GM21786 (cell line): Measurements from ENCODE around the gene PERM1.
"Not testable (repeated sequence)": the region's sequence is repeated elsewhere in the genome, so short reads cannot be mapped to it uniquely, and the experiment has no call there.

ENCODE experiments used
- ATAC-seq: cut with Tn5 transposase; IDR thresholded peaks from one replicate; pipeline ENCODE4 v1.9.1; 2021; ENCODE audit not compliant: unreplicated experiment

The PERM1 gene

DNA sequence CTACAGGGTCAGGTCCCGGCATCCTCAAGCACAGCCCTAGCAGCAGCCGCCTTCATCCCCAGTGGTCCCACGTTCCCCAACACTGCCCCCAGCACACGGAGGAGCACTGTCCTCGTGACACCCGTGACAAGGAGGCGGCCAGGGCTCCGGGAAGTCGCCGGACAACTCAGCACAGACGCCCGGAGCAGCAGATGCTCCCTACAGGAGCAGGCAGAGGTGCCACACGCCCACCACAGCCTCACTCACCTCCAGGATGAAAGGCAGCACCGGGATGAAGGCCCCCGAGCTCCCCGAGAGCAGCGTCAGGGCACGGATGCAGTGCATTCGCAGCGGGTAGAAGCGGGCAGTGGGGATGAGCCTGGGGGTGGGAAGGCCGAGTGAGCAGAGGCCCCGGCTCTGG is 31.0 kb downstream of the PERM1 start:
- no peak for ATAC-seq

DNA sequence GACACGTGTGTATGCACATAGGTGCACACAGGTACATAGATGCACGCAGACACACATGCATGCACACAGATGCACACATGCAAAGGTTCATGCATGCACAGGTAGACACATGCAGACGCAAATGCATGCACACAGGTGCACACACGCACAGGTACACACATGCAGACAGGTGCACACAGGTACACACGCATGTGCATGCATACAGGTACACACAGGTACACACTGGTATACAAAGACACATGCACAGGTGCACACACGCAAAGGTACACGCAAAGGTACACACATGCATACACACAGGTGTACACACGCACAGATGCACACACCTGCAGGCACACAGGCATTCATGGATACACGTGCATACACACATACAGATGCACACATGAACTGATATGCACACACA is 31.6 kb downstream of the PERM1 start:
- no peak for ATAC-seq

DNA sequence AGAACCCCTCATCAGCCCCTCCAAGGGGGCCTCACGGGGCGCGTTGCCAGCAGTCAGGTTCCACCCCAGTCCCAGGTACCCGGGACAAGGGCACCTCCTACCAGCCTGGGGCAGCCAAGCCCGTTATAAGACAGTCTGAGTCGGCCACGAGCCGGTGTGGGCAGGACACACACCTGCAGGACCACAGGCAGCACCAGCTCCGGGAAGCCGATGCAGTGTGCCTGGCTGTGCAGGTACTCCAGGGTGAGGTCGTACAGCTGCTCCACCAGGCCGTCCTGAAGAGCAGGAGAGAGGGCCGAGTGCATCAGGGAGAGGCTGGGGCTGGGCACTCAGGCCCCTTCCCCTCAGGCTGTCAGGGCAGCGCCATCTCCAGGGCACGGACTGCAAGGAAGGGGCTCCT is 33.9 kb downstream of the PERM1 start:
- ATAC-seq = no peak

DNA sequence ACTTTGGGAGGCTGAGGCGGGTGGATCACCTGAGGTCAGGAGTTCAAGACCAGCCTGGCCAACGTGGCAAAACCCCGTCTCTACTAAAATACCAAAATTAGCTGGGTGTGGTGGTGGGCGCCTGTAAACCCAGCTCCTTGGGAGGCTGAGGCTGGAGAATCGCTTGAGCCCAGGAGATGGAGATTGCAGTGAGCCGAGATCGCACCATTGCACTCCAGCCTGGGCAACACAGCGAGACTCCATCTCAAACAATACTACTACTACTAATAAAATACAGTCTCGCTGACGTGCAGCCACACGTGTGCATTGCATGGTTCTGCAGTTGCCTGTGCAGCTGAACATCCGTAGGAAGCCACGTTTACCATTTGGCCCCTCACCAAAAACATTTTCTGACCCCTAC is 35.1 kb downstream of the PERM1 start:
- not testable (repeated sequence) for ATAC-seq

DNA sequence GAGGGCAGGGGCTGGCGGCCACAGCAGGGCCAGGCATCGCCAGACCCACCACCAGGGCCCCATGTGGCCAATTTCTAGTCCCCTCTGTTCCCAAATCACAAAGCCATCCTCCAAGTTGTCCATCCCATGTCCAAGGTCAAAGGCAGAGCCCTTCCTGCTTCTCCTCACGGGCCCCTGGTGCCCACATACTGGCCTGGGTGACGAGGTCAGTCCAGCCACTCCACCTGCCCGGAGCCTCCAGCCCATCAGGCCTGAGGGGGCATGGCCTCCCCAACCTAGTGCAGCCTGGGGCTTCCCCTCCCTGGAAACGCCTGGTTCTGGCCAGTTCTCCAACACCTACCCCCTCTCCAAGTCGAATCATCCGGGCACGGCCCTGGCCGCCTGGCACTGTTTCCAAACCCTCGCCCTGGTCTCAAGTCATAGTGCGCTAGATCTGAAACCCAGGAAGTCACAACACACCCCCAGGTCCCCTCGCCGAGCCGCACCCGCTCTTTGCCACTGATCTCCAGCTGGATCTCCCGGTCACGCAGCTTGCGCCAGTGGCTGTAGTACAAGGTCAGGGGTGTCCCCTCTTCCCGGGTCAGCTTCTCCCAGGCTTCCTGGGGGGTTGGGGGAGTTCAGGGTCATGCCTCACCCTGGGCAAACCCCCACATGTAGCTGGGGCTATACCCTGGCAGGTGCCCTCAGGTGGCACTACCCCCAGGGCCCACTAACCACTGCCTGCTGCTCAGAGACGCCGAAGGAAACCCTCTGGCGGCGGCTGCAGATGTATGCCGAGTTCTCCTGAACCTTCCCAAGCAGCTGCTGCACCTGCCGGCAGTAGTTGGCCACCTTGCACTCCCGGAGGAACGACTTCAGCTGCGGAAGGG is 36.0 kb downstream of the PERM1 start:
- ATAC-seq = no peak

DNA sequence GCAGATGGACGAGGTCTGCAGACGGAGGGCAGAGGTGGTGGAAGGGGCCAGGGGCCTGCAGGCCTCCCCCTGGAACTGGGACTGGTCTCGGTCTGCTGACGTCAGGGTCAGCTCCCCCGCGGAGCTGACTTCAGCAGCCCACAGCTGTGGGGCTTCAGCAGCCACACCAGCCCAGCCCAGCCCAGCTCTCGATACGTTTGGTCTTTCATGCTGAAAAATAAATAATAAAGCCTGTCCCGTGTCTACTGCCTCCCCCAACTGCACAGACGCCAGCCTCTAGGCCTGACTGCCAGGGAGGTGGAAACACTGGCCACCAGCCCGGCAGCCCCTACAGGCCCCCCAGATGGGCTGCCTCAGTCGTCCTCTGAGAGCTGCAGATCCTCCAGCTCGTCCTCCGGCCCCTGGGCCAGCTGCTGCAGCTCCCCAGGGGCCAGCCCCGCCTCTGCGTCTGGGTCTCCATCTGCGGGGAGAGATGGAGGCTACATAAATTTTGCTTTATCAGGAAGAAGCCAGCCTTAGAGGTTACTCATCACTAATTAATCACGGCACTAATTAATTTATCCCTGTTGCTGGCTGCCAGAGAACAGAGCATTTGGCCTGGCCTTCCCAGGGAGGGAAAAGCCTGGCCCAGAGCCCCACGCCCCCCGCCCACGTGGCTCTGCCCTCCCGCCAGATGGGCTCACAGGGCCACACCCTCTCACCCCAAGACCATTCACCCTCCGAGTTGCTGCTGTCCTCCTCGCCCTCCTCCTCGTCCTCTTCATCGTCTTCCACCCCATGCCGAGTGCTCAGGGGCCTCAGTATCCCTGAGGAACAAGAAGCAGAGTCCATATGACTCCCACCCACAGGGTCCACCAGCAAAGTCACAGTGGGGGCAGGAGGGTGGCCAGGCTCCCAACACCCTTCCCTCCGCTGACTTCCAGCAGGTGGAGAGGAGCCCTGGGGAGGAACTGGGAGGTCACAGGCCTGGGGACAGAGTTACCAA is 37.3 kb downstream of the PERM1 start:
- ATAC-seq = no peak

DNA sequence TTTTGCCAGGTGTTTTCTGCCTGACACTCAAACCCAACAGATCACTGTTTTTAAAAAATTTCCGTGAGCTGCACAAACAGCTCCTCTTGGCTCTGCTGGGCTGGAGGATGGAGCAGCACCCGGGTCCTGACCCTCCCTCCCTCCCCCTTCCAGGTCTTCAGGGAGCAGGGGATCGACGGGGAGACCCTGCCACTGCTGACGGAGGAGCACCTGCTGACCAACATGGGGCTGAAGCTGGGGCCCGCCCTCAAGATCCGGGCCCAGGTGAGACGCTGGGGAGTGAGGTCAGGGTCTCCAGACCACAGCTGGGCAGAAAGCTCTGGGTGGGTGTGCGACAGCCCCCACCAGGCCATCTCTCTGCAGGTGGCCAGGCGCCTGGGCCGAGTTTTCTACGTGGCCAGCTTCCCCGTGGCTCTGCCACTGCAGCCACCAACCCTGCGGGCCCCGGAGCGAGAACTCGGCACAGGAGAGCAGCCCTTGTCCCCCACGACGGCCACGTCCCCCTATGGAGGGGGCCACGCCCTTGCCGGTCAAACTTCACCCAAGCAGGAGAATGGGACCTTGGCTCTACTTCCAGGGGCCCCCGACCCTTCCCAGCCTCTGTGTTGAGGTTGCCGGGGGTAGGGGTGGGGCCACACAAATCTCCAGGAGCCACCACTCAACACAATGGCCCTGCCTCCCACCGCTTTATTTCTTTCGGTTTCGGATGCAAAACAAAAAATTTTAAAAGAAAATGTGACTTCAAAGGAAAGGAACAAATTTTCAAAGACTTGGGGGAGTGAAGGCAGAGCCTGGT is 38.1 kb downstream of the PERM1 start:
- ATAC-seq = no peak

DNA sequence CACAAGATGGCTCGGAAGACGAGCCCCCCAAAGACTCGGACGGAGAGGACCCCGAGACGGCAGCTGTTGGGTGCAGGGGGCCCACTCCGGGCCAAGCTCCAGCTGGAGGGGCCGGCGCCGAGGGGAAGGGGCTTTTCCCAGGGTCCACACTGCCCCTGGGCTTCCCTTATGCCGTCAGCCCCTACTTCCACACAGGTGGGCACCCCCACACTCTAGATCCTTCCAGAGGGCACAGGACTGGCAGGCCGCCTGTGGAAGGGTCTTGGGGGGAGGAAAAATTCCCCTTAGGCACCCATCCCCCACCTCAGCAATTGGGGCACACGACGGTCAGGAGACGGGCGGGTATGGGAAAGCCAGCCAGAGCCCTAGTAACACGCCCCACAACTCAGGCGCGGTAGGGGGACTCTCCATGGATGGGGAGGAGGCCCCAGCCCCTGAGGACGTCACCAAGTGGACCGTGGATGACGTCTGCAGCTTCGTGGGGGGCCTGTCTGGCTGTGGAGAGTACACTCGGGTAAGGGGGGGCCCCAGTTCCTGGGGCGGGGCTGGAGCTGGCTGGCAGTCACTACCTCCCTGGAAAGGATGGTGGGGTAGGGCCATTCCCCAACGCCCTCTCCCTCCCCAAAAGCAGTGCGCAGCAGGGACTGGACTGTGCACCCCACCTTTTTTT is 38.9 kb downstream of the PERM1 start:
- ATAC-seq = no peak

DNA sequence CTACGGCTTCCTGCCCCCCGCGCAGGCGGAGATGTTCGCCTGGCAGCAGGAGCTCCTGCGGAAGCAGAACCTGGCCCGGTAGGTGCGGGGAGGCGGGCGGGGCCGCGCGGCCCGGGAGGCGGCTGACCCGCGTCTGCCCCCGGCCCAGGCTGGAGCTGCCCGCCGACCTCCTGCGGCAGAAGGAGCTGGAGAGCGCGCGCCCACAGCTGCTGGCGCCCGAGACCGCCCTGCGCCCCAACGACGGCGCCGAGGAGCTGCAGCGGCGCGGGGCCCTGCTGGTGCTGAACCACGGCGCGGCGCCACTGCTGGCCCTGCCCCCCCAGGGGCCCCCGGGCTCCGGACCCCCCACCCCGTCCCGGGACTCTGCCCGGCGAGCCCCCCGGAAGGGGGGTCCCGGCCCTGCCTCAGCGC is 39.5 kb downstream of the PERM1 start:
- ATAC-seq = no peak

DNA sequence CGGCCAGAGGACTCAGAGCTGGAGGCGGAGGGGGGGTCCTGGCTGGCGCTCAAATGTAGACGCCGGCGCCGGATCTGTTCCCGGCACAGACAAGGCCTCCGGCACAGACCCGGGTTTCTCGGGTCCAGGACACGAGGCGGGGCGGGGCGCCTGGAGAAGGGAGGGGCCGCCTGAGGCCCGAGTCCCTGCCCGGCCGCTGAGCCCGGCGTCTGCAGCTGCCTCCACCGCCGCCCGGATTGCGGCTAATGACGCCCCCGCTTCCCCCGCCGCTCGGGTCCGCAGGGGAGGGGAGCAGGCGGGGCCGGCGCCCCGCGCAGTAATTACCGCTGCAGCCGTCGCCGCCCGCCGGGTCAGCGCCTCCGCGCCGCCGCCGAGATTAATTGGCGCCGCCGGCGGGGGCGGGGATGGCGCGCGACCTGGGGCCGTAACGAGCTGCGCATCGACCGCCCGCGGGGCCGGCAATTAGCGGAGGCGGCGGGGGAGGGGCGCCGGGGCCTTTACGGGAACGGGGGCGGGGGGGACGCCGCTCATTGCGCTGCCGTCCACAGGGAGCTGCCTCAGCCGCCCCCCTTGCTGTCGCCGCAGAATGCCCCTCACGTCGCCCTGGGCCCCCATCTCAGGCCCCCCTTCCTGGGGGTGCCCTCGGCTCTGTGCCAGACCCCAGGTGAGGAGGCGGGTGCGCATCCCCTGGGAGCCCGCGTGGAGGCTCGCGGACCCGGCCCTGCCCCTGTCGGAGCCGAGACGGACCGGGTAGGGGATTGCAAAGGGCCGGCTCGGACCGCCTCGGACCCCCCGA is 40.1 kb downstream of the PERM1 start:
- ATAC-seq = no peak

DNA sequence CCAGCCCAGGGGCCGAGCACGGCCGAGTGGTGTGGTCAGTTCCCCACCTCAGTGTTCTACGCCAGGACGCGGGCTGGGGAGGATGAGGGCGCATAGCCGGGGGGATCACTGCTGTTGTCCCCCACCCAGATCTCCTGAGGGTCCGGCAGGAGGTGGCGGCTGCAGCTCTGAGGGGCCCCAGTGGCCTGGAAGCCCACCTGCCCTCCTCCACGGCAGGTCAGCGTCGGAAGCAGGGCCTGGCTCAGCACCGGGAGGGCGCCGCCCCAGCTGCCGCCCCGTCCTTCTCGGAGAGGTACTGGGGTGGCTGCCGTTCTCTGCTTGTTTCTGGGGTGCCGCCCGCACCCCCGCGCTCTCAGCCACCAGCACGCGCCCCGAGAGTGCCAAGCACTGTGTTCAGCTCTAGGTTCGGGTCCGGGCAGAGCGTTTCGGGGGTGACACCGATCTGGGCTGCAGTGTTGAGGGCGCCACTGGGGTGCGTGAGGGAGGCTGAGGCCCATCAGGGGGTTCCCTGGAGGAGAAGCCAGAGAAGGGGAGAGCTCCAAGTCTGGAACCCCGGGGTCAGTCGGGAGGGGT is 40.8 kb downstream of the PERM1 start:
- no peak for ATAC-seq

DNA sequence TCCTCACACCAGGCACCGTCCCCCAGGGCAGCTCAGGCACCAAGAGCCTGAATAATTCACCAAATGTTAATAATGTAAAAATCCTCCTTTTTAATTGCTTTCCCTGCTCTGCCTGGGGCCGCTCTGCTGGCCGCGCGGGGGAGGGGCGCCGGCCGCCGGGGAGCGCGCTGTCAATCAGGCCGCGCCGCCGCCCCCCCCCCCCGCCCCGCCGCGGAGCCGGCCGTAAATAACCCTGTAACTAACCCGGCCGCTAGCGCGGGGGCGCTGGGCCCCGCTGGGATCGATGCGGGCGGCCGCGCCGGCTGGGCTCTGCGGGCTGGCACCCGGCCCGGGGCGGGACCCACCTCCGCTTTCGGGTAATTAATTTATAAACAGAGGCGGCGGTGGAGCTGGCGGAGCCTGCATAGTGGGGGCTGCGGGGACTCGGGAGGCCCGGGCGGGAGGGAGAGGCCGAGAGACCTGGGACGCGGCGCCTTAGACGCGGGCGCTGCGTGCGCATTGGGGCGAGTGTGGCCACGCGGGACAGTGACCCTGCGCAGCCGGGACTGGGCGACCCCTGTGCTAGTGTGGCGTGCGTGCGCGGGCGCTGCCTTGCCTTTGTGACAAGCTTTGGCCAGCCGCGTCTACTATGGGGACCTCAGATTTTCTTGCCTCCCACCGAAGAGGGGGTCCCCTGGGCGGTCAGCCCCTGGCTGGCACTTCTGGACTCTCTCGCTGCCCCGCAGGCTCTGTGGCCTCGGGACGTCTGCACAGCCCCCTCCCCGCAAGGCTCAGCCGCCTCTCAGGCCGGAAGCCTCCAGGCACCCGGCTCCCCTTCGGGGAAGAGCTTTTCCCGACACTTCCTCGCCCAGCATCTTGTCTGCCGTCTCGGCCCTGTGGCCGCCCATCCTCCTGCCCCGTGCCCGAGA is 41.5 kb downstream of the PERM1 start:
- ATAC-seq = no peak

DNA sequence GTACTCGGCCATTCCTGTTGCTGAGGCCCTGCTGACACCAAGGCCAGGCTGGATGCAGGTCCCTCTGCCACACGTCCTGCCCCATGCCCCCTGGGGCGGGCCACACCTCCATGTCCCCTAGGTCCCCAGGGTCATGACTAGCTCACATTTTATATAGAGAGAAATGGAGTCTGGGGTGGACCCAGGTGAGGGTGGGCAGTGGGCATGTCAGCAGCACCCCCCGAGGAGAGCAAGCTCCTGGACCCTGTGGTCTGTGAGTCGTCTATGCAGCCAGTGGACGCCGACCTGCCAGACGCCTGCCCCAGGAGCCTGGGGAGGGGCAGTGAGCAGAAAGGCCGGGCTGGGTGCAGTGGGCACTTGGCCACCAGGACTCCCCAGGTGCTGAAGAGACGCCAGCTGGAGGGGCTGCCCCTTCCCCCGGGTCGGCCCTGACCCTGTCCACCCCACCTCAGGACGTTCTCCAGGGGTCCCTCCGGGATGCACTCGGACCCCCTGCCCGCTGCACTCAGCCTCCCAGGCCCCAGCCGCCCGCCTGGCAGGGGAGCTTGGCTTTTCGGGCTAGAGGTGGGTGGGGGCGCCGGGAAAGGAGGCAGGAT is 42.3 kb downstream of the PERM1 start:
- no peak for ATAC-seq

DNA sequence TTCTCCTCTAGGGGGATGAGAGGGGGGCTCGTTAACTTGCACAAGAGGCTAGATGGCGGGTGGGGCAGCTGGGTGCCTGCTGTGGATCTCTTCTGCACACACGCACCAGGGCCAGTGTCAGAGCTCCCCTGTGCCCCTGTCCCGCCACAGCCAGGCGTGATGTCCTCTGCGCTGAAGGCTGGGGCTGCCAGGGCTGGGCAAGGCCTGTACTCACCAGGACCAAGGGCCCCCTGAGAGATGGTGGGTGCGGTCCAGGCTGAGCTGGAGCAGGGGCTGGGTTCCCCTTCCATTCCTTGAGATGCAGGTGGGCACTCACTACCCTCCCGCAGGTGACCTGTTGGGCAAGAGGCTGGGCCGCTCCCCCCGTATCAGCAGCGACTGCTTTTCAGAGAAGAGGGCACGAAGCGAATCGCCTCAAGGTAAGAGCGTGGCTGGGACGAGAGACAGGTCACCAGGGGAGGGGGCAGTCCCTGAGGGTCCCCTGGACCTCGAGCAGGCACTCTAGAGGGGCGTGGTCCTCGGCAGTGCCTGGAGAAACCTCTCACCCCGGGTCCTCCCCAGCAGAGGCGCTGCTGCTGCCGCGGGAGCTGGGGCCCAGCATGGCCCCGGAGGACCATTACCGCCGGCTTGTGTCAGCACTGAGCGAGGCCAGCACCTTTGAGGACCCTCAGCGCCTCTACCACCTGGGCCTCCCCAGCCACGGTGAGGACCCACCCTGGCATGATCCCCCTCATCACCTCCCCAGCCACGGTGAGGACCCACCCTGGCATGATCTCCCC is 43.0 kb downstream of the PERM1 start:
- no peak for ATAC-seq

DNA sequence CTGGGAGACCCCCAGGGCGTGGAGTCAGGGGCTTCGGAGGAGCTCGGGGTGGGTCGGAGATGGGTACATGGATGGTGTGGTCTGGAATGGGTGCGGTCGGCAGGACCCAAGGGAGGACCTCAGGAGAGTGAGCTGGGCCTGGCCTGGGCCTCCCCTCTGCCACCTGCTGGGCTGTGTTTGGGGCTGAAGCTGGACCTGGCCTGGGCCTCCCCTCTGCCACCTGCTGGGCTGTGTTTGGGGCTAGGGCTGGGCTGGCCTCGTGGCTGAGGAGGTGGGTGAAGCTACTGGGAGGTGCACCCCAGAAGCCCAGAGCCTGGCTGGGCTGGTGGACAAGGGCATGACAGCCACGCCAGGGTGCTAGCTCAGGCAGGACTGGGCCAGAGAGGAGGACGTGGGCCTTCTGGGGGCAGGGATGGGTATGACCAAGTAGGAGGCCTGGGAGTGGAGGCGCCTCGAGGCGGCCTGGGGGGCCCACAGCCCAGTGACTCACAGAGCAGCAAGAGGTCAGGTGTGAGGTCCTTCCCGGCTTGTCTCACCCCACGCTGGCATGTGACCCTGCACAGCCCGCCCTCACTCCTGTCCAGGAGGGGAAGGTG is 43.7 kb downstream of the PERM1 start:
- ATAC-seq = no peak

DNA sequence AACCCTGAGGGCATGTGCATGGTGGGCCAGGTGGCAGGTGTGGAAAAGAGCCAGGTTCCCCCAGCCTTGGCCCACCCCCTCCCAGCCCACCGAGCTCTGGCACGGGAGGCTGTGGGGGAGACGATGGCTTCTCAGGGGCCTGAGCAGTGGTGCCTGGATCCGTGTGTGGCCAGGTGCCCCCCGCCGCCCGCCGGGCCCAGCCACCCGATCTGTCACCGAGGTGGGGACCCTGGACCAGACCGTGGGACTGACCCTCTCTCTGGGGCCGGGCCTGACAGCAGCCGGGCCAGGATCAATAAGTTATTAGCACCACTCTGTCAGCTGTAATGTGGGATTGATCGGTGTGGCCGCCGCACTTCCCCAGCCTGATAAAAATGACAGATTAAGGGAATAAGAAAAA is 44.4 kb downstream of the PERM1 start:
- no peak for ATAC-seq
